ENCODE data around the gene SLC25A5. TPM values are rescaled to one million over a fixed set of nuclear protein-coding genes. Genes with fewer than 3 reads are reported as not detected.
"Not testable (repeated sequence)": the region's sequence is repeated elsewhere in the genome, so short reads cannot be mapped to it uniquely, and the experiment has no call there.

SLC25A5 gene
- total RNA-seq, 4 donors from 2014 or later: 98.8 to 213 (median 135) TPM

DNA sequence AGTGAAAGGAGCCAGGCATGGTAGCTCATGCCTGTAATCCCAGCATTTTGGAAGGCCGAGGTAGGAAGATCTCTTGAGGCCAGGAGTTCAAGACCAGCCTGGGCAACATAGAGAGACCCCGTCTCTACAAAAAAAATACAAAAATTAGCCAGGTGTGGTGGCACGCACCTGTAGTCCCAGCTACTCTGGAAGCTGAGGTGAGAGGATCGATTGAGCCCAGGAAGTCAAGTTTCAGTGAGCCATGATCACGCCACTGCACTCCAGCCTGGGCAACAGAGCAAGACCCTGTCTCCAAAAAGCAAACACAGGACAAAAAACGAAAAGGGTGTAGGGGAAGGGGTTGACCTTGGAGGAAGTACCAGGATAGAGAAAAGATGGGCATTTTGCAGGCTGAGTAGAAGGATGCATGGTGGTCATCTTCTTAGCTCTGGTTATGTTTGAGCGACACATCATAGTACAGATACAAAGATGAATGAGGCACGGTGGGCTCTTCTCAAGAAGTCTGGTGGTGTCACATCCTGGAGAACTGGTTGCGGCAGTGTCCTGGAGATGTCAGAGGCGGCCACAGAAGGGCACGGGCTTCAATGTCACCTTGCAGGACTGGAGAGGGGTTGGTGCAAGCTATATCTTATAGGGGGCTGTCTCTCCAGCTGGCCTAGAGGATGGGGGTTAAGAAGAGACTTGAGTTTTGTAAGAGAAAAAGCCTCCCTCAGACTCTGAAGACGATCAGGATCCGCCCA lies 32.0 kb downstream of the SLC25A5 start:
- Histone ChIP-seq H3K36me3 (no peaks in the 10 kb centered on the region), H3K4me1 (no peaks in the 10 kb centered on the region), H3K27ac (no peak overlapping the region), H3K4me3 (no peak overlapping the region), H3K27me3 (no peaks in the 10 kb centered on the region), H3K9me3 (no peaks in the 10 kb centered on the region)
- TF ChIP-seq, protein P1, sequence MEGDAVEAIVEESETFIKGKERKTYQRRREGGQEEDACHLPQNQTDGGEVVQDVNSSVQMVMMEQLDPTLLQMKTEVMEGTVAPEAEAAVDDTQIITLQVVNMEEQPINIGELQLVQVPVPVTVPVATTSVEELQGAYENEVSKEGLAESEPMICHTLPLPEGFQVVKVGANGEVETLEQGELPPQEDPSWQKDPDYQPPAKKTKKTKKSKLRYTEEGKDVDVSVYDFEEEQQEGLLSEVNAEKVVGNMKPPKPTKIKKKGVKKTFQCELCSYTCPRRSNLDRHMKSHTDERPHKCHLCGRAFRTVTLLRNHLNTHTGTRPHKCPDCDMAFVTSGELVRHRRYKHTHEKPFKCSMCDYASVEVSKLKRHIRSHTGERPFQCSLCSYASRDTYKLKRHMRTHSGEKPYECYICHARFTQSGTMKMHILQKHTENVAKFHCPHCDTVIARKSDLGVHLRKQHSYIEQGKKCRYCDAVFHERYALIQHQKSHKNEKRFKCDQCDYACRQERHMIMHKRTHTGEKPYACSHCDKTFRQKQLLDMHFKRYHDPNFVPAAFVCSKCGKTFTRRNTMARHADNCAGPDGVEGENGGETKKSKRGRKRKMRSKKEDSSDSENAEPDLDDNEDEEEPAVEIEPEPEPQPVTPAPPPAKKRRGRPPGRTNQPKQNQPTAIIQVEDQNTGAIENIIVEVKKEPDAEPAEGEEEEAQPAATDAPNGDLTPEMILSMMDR (IDR thresholded peaks at IDR 0.05): no peak
- TF ChIP-seq POLR2A (IDR thresholded peaks at IDR 0.05): no peak
- intact Hi-C loops (cut with DNase I; ENCODE audit: low total_unique reads): no loop called here
- DNase-seq: no peak

GRCh38 chrX:119501511-119502148 lies 33.4 kb downstream of the SLC25A5 start:
- H3K27me3 ChIP-seq: no peaks in the 10 kb centered on the region
- TF ChIP-seq, protein P1 (IDR thresholded peaks at IDR 0.05): no peak
- no peak for TF ChIP-seq POLR2A (IDR thresholded peaks at IDR 0.05)
- H3K9me3 ChIP-seq: no peaks in the 10 kb centered on the region
- intact Hi-C loops (cut with DNase I; ENCODE audit: low total_unique reads): no loop called here
- no peak overlapping the region for H3K4me3 ChIP-seq
- no peak overlapping the region for H3K27ac ChIP-seq
- no peaks in the 10 kb centered on the region for H3K4me1 ChIP-seq
- no peaks in the 10 kb centered on the region for H3K36me3 ChIP-seq
- no peak for DNase-seq

- H3K27ac ChIP-seq: no peak overlapping the region
- H3K4me1 ChIP-seq: no peaks in the 10 kb centered on the region
- H3K36me3 ChIP-seq: no peaks in the 10 kb centered on the region
- no peak overlapping the region for H3K4me3 ChIP-seq
- TF ChIP-seq POLR2A (IDR thresholded peaks at IDR 0.05): no peak
- TF ChIP-seq, protein P1 (IDR thresholded peaks at IDR 0.05): no peak
- no peaks in the 10 kb centered on the region for H3K27me3 ChIP-seq
- intact Hi-C loops (cut with DNase I; ENCODE audit: low total_unique reads): no loop called here
- H3K9me3 ChIP-seq: no peaks in the 10 kb centered on the region
- DNase-seq: no peak
Measured at GRCh38 chrX:119502727-119503483, 34.7 kb downstream of the SLC25A5 start.

DNA sequence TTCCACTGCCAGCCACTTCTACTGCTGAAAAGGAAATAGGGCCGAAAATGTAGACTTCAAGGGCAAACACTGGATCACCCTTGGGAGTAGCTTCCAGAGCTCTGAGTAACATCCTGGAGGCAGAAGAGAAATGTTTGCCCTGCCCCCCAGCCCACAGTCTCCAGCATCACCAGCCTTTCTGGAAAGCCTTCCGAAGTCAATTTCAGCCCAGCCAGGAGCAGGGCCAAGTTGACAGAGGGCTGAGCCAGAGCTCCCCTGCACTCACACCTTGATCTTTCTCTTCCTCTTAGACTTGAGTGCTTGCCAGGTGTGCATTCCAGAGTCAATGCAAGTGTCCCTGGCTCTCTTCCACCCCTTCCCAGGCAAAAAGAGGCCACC lies 35.2 kb downstream of the SLC25A5 start:
- Histone ChIP-seq H3K4me1 (no peaks in the 10 kb centered on the region), H3K27me3 (no peaks in the 10 kb centered on the region), H3K36me3 (no peaks in the 10 kb centered on the region), H3K4me3 (no peak overlapping the region), H3K27ac (no peak overlapping the region), H3K9me3 (no peaks in the 10 kb centered on the region)
- intact Hi-C loops (cut with DNase I; ENCODE audit: low total_unique reads): no loop called here
- DNase-seq: no peak
- TF ChIP-seq, protein P1 (IDR thresholded peaks at IDR 0.05): no peak
- TF ChIP-seq POLR2A (IDR thresholded peaks at IDR 0.05): no peak

GRCh38 chrX:119505145-119505544 lies 36.9 kb downstream of the SLC25A5 start:
- H3K27ac ChIP-seq; H3K36me3 ChIP-seq; H3K9me3 ChIP-seq; H3K27me3 ChIP-seq; H3K4me1 ChIP-seq; intact Hi-C loops (cut with DNase I; ENCODE audit: low total_unique reads); DNase-seq; H3K4me3 ChIP-seq: not testable (repeated sequence)

Data from uterus (tissue), 4 donors.